HG03439 (cell line): ENCODE results near the gene SMARCB1.
A peak's percentile ranks its signal among the peaks of the same experiment; 100 is the strongest.

ENCODE experiments used
- ATAC-seq: cut with Tn5 transposase; IDR thresholded peaks from one replicate; pipeline ENCODE4 v1.9.1; 2021; ENCODE audit warnings: mild to moderate bottlenecking, moderate library complexity; ENCODE audit not compliant: unreplicated experiment

The SMARCB1 gene

GRCh38 chr22:23779731-23780130 is 7.0 kb upstream of the SMARCB1 start:
- ATAC-seq, result no peak

- ATAC-seq, result no peak
Measured at GRCh38 chr22:23780146-23780748, 6.5 kb upstream of the SMARCB1 start.

- no peak for ATAC-seq
Measured at GRCh38 chr22:23781065-23781464, 5.7 kb upstream of the SMARCB1 start.

- ATAC-seq, result no peak
Measured at GRCh38 chr22:23781511-23782183, 5.1 kb upstream of the SMARCB1 start.

- ATAC-seq, result no peak
Measured at GRCh38 chr22:23782252-23782651, 4.5 kb upstream of the SMARCB1 start.

- no peak for ATAC-seq
Measured at GRCh38 chr22:23782703-23783102, 4.1 kb upstream of the SMARCB1 start.

GRCh38 chr22:23783265-23784150 is 3.3 kb upstream of the SMARCB1 start:
- no peak for ATAC-seq

- no peak for ATAC-seq
Measured at GRCh38 chr22:23784215-23784732, 2.5 kb upstream of the SMARCB1 start.

GRCh38 chr22:23786261-23786710 is 480 bp upstream of the SMARCB1 start:
- no peak for ATAC-seq

- peak; percentile 16 for ATAC-seq
Measured at GRCh38 chr22:23787600-23787896, 782 bp downstream of the SMARCB1 start.

- no peak for ATAC-seq
Measured at GRCh38 chr22:23787910-23788309, 1.1 kb downstream of the SMARCB1 start.

GRCh38 chr22:23789121-23789520 is 2.4 kb downstream of the SMARCB1 start:
- ATAC-seq, result no peak

- ATAC-seq, result no peak
Measured at GRCh38 chr22:23789638-23790037, 2.9 kb downstream of the SMARCB1 start.

GRCh38 chr22:23790819-23791737 is 4.3 kb downstream of the SMARCB1 start:
- no peak for ATAC-seq

- no peak for ATAC-seq
Measured at GRCh38 chr22:23791738-23792645, 5.2 kb downstream of the SMARCB1 start.

GRCh38 chr22:23793326-23793725 is 6.6 kb downstream of the SMARCB1 start:
- no peak for ATAC-seq

- no peak for ATAC-seq
Measured at GRCh38 chr22:23796461-23796860, 9.7 kb downstream of the SMARCB1 start.

GRCh38 chr22:23800297-23801237 is 13.8 kb downstream of the SMARCB1 start:
- ATAC-seq, result no peak
